Heart left ventricle (tissue), 16 donors: ENCODE measurements around the gene PCNT. TPM values are rescaled to one million over a fixed set of nuclear protein-coding genes. Genes with fewer than 3 reads are reported as not detected.
A peak's percentile ranks its signal among the peaks of the same experiment; 100 is the strongest.
"Not testable (repeated sequence)": the region's sequence is repeated elsewhere in the genome, so short reads cannot be mapped to it uniquely, and the experiment has no call there.

ENCODE experiments used
- ATAC-seq, 4 donors: fragments of 200-7000 bp; cut with Tn5 transposase; one replicate each; pipeline ENCODE4 v1.9.1; 2020 to 2022; ENCODE audit warnings: moderate library complexity in 4 of 4, mild to moderate bottlenecking in 3 of 4, moderate number of reproducible peaks in 1 of 4
- DNase-seq, 5 donors: peaks; one replicate each; pipeline ENCODE4 v3.0.0-alpha.2; 2020
- H3K27ac ChIP-seq, 12 donors: fragments of 200-600 bp; sonication (generic) in 4 of 12; one replicate each; pipeline versions ENCODE4 v1.5.0 to v1.8.0; 2016 to 2022; ENCODE audit warnings: mild to moderate bottlenecking in 2 of 12
- H3K27me3 ChIP-seq, 9 donors: fragments of 200-600 bp; sonication (generic) in 2 of 9; one replicate each; pipeline versions ENCODE4 v1.5.1 to v1.8.0; 2016 to 2022; ENCODE audit warnings: mild to moderate bottlenecking in 3 of 9
- H3K36me3 ChIP-seq, 9 donors: fragments of 200-600 bp; sonication (generic) in 2 of 9; one replicate each; pipeline versions ENCODE4 v1.5.0 to v1.8.0; 2018 to 2022; ENCODE audit warnings: mild to moderate bottlenecking in 2 of 9
- H3K4me1 ChIP-seq, 12 donors: fragments of 200-600 bp; sonication (generic) in 4 of 12; one replicate each; pipeline versions ENCODE4 v1.5.0 to v1.8.0; 2016 to 2022; ENCODE audit warnings: mild to moderate bottlenecking in 3 of 12
- H3K4me3 ChIP-seq, 12 donors: fragments of 200-600 bp; sonication (generic) in 4 of 12; one replicate each; pipeline versions ENCODE4 v1.5.0 to v1.8.0; 2017 to 2022; ENCODE audit warnings: mild to moderate bottlenecking in 9 of 12, moderate library complexity in 4 of 12
- H3K9me3 ChIP-seq, 12 donors: fragments of 200-600 bp; sonication (generic) in 4 of 12; one replicate each; pipeline versions ENCODE4 v1.5.0 to v1.8.0; 2016 to 2022; ENCODE audit warnings: mild to moderate bottlenecking in 1 of 12
- POLR2A ChIP-seq, 2 donors: fragments of 450-650 bp; IDR thresholded peaks; one replicate each; pipeline ENCODE4 v1.6.1; 2017; ENCODE audit warnings: antibody characterized with exemption in 2 of 2, mild to moderate bottlenecking in 2 of 2, moderate library complexity in 2 of 2
- WGBS, 4 donors: extraction: QIAGEN DNeasy Blood & Tissue Kit in 2 of 4; methylation state at CpG; one replicate each; pipeline versions ENCODE4 v1.1.5 to v1.1.7; 2013 to 2018; 5-methylcytosine and 5-hydroxymethylcytosine counted together
- intact Hi-C, 10 donors: fragments of 100-400 bp; cut with DNase I; formaldehyde crosslinking; loops; one replicate each; pipeline versions ENCODE4 v1.11.1 to v1.14.2; 2022
- polyA plus RNA-seq, 2 donors: library from polyadenylated mRNA; stranded (reverse); fragments of 200-250 nt; gene quantifications; one replicate each; pipeline ENCODE4 v1.2.3, GENCODE V29; 2013
- total RNA-seq, 9 donors: library from RNA; depleted of rRNA in 2 of 9; stranded (reverse); fragments of >200 nt in 2 of 9; fragmentation: NEBNext Ultra II Directional in 3 of 9; extraction: Animal tissue kit (Norgen Biotek cat#: 25700) in 3 of 9; gene quantifications; one replicate each; pipeline versions ENCODE4 v1.1.0 to v1.2.4, GENCODE V29; 2016 to 2023
- TF ChIP-seq, protein P1 (sequence below), 12 donors: fragments of 200-600 bp; sonication (generic) in 4 of 12; IDR thresholded peaks; one replicate each; pipeline versions ENCODE4 v1.5.0 to v1.8.0; 2018 to 2022; ENCODE audit warnings: antibody characterized with exemption in 12 of 12, mild to moderate bottlenecking in 5 of 12
- donor health status: ischemic (EF 13 %, LVEDD 7.1; RV severe dilation, severe dysfunction).
- donor health status: healthy with polysubstance abuse.
- donor health status: DM: no; HTN: yes; CAD: no.
- donor health status: DM: no; HTN: no; CAD: no.
- donor health status: ischemic (EF 25% LVEDD 6.9; RV normal size, moderate dysfunction).
- donor health status: ischemic (EF 25% LVEDD 5.7; RV mildly dilated, moderate dysfunction).
- donor health status: healthy.
- donor health status: DM: yes; HTN: yes; CAD: no.
- donor health status: ischemic (EF 35%, LVEDD 5.7; RV mildly dilated, moderate dysfunction).
- donor health status: nonischemic (EF 11% LVEDD 7.7; RV severe dilation, severe dysfunction).
- donor health status: DM: yes; HTN: yes; CAD: no.
- donor health status: PGD.
- donor health status: ischemic (EF 29% LVEDD 5.4; RV normal size, mild dysfunction).
- donor health status: nonischemic (EF 23%, LVEDD 6.1; RV moderate dilation, normal function).

The PCNT gene
- total and polyA plus RNA-seq, 11 donors, result 17.0 to 73.0 (median 36.7) TPM

DNA sequence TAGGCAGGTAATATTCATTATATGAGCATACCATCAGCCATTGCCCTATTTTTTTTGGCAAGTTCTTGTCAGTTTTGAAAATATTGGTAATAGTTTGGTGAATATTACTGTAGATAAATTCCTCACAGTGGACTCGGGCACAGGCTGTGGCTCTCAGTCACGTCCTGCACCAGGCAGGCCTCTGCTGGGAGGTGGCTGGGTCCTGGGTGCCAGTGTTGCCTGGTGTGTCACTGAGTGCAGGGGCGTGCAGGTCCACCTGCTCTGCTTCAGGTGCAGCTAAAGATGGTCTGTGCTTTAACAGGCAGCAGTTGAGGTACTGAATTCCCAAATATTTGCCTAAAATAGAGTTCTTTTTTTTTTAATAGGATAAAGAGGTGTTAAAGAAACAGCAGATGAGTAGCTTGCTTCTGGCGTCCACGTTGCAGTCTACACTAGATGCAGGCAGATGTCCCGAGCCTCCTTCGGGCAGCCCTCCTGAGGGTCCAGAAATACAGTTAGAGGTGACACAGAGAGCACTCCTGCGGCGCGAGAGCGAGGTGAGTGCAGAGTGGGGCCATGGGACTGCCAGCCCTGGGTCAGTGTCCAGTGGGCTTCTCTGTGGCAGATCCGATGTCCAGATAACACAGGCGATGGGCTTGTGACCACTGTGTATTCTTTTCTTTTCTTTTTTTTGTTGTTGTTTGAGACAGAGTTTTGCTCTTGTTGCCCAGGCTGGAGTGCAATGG, 77.4 kb downstream of the PCNT start:
- TF ChIP-seq, protein P1, sequence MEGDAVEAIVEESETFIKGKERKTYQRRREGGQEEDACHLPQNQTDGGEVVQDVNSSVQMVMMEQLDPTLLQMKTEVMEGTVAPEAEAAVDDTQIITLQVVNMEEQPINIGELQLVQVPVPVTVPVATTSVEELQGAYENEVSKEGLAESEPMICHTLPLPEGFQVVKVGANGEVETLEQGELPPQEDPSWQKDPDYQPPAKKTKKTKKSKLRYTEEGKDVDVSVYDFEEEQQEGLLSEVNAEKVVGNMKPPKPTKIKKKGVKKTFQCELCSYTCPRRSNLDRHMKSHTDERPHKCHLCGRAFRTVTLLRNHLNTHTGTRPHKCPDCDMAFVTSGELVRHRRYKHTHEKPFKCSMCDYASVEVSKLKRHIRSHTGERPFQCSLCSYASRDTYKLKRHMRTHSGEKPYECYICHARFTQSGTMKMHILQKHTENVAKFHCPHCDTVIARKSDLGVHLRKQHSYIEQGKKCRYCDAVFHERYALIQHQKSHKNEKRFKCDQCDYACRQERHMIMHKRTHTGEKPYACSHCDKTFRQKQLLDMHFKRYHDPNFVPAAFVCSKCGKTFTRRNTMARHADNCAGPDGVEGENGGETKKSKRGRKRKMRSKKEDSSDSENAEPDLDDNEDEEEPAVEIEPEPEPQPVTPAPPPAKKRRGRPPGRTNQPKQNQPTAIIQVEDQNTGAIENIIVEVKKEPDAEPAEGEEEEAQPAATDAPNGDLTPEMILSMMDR (IDR thresholded peaks at IDR 0.05), result no peak
- no peak for TF ChIP-seq POLR2A (IDR thresholded peaks at IDR 0.05)
- H3K36me3 ChIP-seq, result peaks cover 0 to 88% (median 77%) of the 10 kb centered on the region in 9 donors
- DNase-seq, result peak in 1 of 5 donors; percentile 20
- intact Hi-C loops, result loop anchor here in 1 of 10 donors (10.0 kb wide), 1 partner anchor 57 kb away; no protein-coding TSS in a partner anchor
- no peaks in the 10 kb centered on the region for H3K9me3 ChIP-seq
- H3K4me3 ChIP-seq, result no peak overlapping the region
- 95 to 97% (median 96%) methylated on average over 13 of the region's 13 CpGs for WGBS, 4 donors
- no peak for ATAC-seq
- H3K27me3 ChIP-seq, result no peaks in the 10 kb centered on the region
- H3K4me1 ChIP-seq, result no peaks in the 10 kb centered on the region
- no peak overlapping the region for H3K27ac ChIP-seq

- intact Hi-C loops, result loop anchor here in 1 of 10 donors (10.0 kb wide), 1 partner anchor 58 kb away; no protein-coding TSS in a partner anchor
- no peak overlapping the region for H3K4me3 ChIP-seq
- H3K4me1 ChIP-seq, result no peaks in the 10 kb centered on the region
- no peak overlapping the region for H3K27ac ChIP-seq
- no peak for TF ChIP-seq POLR2A (IDR thresholded peaks at IDR 0.05)
- TF ChIP-seq, protein P1 (IDR thresholded peaks at IDR 0.05), result no peak
- ATAC-seq, result peak in 1 of 4 donors; percentile 38
- WGBS, 4 donors, result 88 to 93% (median 91%) methylated on average over 11 to 15 of the region's 15 CpGs
- peaks cover 0 to 80% (median 70%) of the 10 kb centered on the region in 9 donors for H3K36me3 ChIP-seq
- peak in 1 of 5 donors; percentile 23 for DNase-seq
- no peaks in the 10 kb centered on the region for H3K27me3 ChIP-seq
- no peaks in the 10 kb centered on the region for H3K9me3 ChIP-seq
Measured at GRCh38 chr21:46402421-46402820, 78.5 kb downstream of the PCNT start.

DNA sequence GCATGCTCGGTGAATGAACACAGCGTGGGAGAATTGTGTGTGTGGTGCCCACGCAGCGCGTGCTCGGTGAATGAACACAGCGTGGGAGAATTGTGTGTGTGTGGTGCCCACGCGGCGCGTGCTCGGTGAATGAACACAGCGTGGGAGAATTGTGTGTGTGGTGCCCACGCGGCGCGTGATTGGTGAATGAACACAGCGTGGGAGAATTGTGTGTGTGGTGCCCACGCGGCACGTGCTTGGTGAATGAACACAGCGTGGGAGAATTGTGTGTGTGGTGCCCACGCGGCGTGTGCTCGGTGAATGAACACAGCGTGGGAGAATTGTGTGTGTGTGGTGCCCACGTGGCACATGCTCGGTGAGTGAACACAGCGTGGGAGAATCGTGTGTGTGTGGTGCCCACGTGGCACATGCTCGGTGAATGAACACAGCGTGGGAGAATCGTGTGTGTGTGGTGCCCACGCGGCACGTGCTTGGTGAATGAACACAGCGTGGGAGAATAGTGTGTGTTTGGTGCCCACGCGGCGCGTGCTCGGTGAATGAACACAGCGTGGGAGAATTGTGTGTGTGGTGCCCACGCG, 79.4 kb downstream of the PCNT start:
- intact Hi-C loops, result loop anchor here in 1 of 10 donors (10.0 kb wide), 1 partner anchor 59 kb away; no protein-coding TSS in a partner anchor
- not testable (repeated sequence) for H3K27ac ChIP-seq, H3K27me3 ChIP-seq, ATAC-seq, H3K4me1 ChIP-seq, H3K9me3 ChIP-seq, H3K4me3 ChIP-seq
- 95 to 98% (median 96%) methylated on average over 47 of the region's 47 CpGs for WGBS, 4 donors
- peaks cover 0 to 78% (median 63%) of the 10 kb centered on the region in 9 donors for H3K36me3 ChIP-seq
- peak in 1 of 5 donors; percentile 10 for DNase-seq

GRCh38 chr21:46404306-46404705, 80.3 kb downstream of the PCNT start:
- no peak overlapping the region for H3K27ac ChIP-seq
- DNase-seq (peak in 1 of 5 donors; percentile 41), ATAC-seq (no peak)
- peaks cover 0 to 73% (median 56%) of the 10 kb centered on the region in 9 donors for H3K36me3 ChIP-seq
- H3K4me1 ChIP-seq, result no peaks in the 10 kb centered on the region
- intact Hi-C loops, result loop anchor here in 1 of 10 donors (10.0 kb wide), 1 partner anchor 60 kb away; no protein-coding TSS in a partner anchor
- no peaks in the 10 kb centered on the region for H3K9me3 ChIP-seq
- WGBS, 4 donors, result 94 to 95% (median 95%) methylated on average over 14 of the region's 14 CpGs
- H3K4me3 ChIP-seq, result no peak overlapping the region
- no peaks in the 10 kb centered on the region for H3K27me3 ChIP-seq
- TF ChIP-seq POLR2A (IDR thresholded peaks at IDR 0.05), result no peak
- TF ChIP-seq, protein P1 (IDR thresholded peaks at IDR 0.05), result no peak
